C4-2B (cell line): ENCODE results near the gene DCP1B.

Source experiments
- CTCF ChIP-seq: fragments of 450-650 bp; conservative IDR thresholded peaks from 2 replicates; pipeline ENCODE4 v1.5.1; 2017; ENCODE audit warnings: mild to moderate bottlenecking
- ZFX ChIP-seq: fragments of 450-650 bp; IDR thresholded peaks from 2 replicates; pipeline ENCODE4 v1.6.1; 2017

- TF ChIP-seq CTCF (no peak), ZFX (no peak)
Observed at GRCh38 chr12:1930803-1931597, 73.3 kb downstream of the DCP1B start.
